RWPE1 (cell line): Measurements from ENCODE around the gene MOB2.
A peak's percentile ranks its signal among the peaks of the same experiment; 100 is the strongest.

Experiments used
- CTCF ChIA-PET: fragments of 350-600 bp; sonication (Branson Sonifier 250); formaldehyde crosslinking; extraction: SDS; loops from one replicate; lab custom pipeline; 2021; lab: Yijun Ruan, JAX
- POLR2A ChIA-PET: fragments of 400-600 bp; formaldehyde crosslinking; extraction: SDS; loops from one replicate; lab custom pipeline; 2020; ENCODE audit warnings: antibody characterized with exemption; ENCODE audit not compliant: low non-redundant PET; lab: Yijun Ruan, JAX
- DNase-seq: peaks from one replicate; pipeline ENCODE4 v3.0.0; 2012; ENCODE audit warnings: low spot score
- H3K27ac ChIP-seq: fragments of 450-650 bp; 2 replicates; pipeline ENCODE4 v1.5.1; 2017
- TF ChIP-seq, protein P1 (sequence below): fragments of 450-650 bp; conservative IDR thresholded peaks from 2 replicates; pipeline ENCODE4 v1.5.1; 2017; ENCODE audit warnings: low read depth, mild to moderate bottlenecking

Gene MOB2, protein sequence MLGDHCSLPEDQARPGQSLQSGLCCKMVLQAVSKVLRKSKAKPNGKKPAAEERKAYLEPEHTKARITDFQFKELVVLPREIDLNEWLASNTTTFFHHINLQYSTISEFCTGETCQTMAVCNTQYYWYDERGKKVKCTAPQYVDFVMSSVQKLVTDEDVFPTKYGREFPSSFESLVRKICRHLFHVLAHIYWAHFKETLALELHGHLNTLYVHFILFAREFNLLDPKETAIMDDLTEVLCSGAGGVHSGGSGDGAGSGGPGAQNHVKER

GRCh38 chr11:1486054-1486825, at the start of gene MOB2:
TSS of gene MOB2 (minus strand) at chr11:1486779. CDS start at chr11:1486556, 223 bp downstream.
- TF ChIP-seq, protein P1, sequence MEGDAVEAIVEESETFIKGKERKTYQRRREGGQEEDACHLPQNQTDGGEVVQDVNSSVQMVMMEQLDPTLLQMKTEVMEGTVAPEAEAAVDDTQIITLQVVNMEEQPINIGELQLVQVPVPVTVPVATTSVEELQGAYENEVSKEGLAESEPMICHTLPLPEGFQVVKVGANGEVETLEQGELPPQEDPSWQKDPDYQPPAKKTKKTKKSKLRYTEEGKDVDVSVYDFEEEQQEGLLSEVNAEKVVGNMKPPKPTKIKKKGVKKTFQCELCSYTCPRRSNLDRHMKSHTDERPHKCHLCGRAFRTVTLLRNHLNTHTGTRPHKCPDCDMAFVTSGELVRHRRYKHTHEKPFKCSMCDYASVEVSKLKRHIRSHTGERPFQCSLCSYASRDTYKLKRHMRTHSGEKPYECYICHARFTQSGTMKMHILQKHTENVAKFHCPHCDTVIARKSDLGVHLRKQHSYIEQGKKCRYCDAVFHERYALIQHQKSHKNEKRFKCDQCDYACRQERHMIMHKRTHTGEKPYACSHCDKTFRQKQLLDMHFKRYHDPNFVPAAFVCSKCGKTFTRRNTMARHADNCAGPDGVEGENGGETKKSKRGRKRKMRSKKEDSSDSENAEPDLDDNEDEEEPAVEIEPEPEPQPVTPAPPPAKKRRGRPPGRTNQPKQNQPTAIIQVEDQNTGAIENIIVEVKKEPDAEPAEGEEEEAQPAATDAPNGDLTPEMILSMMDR = no peak
- peak within 1 kb of the TSS; percentile 33 for H3K27ac ChIP-seq
- CTCF ChIA-PET = no interaction called here
- POLR2A ChIA-PET = no interaction called here
- no peak for DNase-seq

DNA sequence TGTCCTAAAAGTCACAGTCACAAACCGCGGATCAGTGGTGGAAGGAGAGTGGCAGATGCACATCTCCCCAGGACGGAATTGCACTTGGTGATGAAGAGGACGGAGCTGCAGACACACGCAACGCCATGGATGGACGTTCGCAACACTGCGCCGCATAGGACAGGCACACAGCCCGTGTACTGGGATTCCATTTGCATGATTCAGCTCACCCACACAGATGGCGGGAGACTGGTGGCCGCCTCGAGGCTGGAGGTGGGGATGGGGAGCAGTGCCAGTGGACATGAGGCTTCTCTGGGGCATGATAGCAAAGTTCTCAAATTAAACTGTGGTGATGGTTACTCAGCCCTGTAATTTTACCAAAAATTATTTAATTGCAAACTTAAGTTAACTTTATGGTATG, 48.1 kb upstream of the MOB2 start:
- H3K27ac ChIP-seq = peak overlapping the region; percentile 99
- TF ChIP-seq, protein P1 = no peak
- POLR2A ChIA-PET = no interaction called here
- CTCF ChIA-PET = interaction anchor here (0.6 kb wide), 1 partner anchor 159 kb away, joined by 3 read pairs; no protein-coding TSS in a partner anchor
- peak; percentile 41 for DNase-seq

GRCh38 chr11:1534171-1534570, 47.6 kb upstream of the MOB2 start:
- TF ChIP-seq, protein P1 = no peak
- ChIA-PET POLR2A (no interaction called here), CTCF (no interaction called here)
- DNase-seq = no peak
- H3K27ac ChIP-seq = peak overlapping the region; percentile 99

DNA sequence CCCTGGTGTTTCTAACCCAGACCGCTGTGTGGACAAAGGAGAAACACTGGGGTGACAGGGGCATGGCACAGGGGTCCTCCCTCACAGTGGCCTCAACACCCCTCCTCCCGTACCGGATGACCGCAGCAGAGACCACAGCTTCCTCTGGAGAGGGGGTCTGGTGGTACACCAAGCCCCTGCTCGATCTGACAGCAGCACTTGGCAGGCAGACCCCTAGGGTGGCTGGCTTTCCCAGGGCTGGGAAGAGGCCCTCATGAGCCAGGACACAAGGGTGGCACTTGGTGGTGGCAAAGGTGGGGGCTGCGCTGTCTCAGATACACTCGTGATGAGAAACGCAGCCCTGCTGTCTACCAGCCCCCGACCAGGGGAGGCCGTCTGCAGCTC, 46.8 kb upstream of the MOB2 start:
- CTCF ChIA-PET = interaction anchor here (0.7 to 1.6 kb wide), 2 partner anchors 41 to 144 kb away, joined by 3 to 10 read pairs; no protein-coding TSS in a partner anchor
- no peak for DNase-seq
- TF ChIP-seq, protein P1 = no peak
- POLR2A ChIA-PET = no interaction called here
- peak overlapping the region; percentile 99 for H3K27ac ChIP-seq

DNA sequence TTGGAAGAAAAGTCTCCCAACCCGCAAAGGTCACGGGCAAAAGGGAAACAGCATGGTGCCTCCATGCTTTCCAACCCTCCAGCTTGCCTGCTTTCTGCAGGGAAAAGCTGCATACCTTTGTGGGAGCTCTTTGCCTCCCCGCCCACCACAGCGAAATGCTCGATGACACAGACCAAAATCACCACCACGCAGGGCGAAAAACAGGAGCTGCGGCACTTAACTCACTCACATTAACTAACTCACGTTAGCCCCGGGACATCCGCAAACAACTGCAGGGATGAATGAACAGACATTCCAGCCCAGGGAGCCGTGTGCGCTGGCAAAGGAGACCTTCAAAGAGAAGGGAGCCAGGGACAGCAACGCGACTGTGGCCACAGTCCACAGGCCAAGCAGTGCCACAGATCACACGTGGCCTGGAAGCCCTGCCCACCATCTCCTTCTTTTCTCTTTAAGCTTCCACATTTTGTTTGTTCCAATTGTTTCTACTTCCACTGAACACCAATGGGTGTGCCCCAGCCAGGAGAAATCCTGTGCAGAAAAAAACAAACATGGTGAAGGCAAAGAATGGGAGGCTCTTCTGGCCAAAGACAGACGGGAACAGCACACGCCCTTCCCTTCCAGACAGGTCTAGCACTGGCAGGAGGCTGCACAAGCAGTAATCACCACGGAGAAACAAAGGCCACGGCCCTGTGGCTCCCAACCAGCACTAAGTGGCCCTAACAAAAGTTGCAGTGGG, 46.2 kb upstream of the MOB2 start:
- H3K27ac ChIP-seq = peak overlapping the region; percentile 99
- TF ChIP-seq, protein P1 = no peak
- DNase-seq = peak; percentile 32
- CTCF ChIA-PET = interaction anchor here (0.5 to 1.6 kb wide), 4 partner anchors 13 to 303 kb away, joined by 3 to 10 read pairs (median 5); no protein-coding TSS in a partner anchor
- POLR2A ChIA-PET = no interaction called here

GRCh38 chr11:1532014-1532586, 45.5 kb upstream of the MOB2 start:
- POLR2A ChIA-PET = interaction anchor here (0.5 kb wide), 1 partner anchor 90 kb away, joined by 4 read pairs; no protein-coding TSS in a partner anchor
- peak overlapping the region; percentile 99 for H3K27ac ChIP-seq
- DNase-seq = peak; percentile 63
- CTCF ChIA-PET = interaction anchor here (0.5 to 1.6 kb wide), 4 partner anchors 14 to 302 kb away, joined by 3 to 10 read pairs (median 5); no protein-coding TSS in a partner anchor
- TF ChIP-seq, protein P1 = peak; percentile 50
